NCI-H2029 treated with DMSO at 0.1 percent for 48 hours (cell line): ENCODE results near the gene USP2.

Experiments used
- DNase-seq: peaks from one replicate; lab custom pipeline; 2025; lab: John Stamatoyannopoulos, UW

The USP2 gene

GRCh38 chr11:119323532-119324033 lies 57.9 kb downstream of the USP2 start:
- DNase-seq, result no peak

- no peak for DNase-seq
Measured at GRCh38 chr11:119322921-119323531, 58.5 kb downstream of the USP2 start.

- no peak for DNase-seq
Measured at GRCh38 chr11:119322360-119322739, 59.1 kb downstream of the USP2 start.

GRCh38 chr11:119320776-119321524 lies 60.5 kb downstream of the USP2 start:
- DNase-seq, result no peak

GRCh38 chr11:119320240-119320775 lies 61.2 kb downstream of the USP2 start:
- no peak for DNase-seq

- no peak for DNase-seq
Measured at GRCh38 chr11:119319700-119320239, 61.7 kb downstream of the USP2 start.

GRCh38 chr11:119319136-119319699 lies 62.3 kb downstream of the USP2 start:
- no peak for DNase-seq

- DNase-seq, result no peak
Measured at GRCh38 chr11:119318240-119319135, 63.0 kb downstream of the USP2 start.

- no peak for DNase-seq
Measured at GRCh38 chr11:119317592-119318239, 63.8 kb downstream of the USP2 start.

- DNase-seq, result no peak
Measured at GRCh38 chr11:119316729-119317591, 64.5 kb downstream of the USP2 start, which contains the start of gene MCAM. MCAM (minus strand) TSS chr11:119317130; CDS start chr11:119317101, 29 bp downstream.

- DNase-seq, result no peak
Measured at GRCh38 chr11:119316016-119316728, 65.3 kb downstream of the USP2 start.

GRCh38 chr11:119315131-119316015 lies 66.1 kb downstream of the USP2 start:
- peak; percentile 55 for DNase-seq

- DNase-seq, result no peak
Measured at GRCh38 chr11:119314726-119315125, 66.8 kb downstream of the USP2 start.

GRCh38 chr11:119310682-119311052 lies 70.8 kb downstream of the USP2 start:
- DNase-seq, result no peak

- DNase-seq, result no peak
Measured at GRCh38 chr11:119309953-119310681, 71.4 kb downstream of the USP2 start.

GRCh38 chr11:119309411-119309810 lies 72.1 kb downstream of the USP2 start:
- no peak for DNase-seq

GRCh38 chr11:119307974-119308373 lies 73.5 kb downstream of the USP2 start:
- DNase-seq, result no peak

GRCh38 chr11:119307219-119307618 lies 74.3 kb downstream of the USP2 start:
- DNase-seq, result no peak
